GM19043 (cell line): ENCODE measurements around the gene LPAR1.
"Not testable (repeated sequence)": the region's sequence is repeated elsewhere in the genome, so short reads cannot be mapped to it uniquely, and the experiment has no call there.

Source experiments
- ATAC-seq: cut with Tn5 transposase; IDR thresholded peaks from one replicate; pipeline ENCODE4 v1.9.1; 2021; ENCODE audit warnings: low read depth; ENCODE audit not compliant: unreplicated experiment

Gene LPAR1

GRCh38 chr9:110890416-110890815 lies 147.9 kb downstream of the LPAR1 start:
- no peak for ATAC-seq

DNA sequence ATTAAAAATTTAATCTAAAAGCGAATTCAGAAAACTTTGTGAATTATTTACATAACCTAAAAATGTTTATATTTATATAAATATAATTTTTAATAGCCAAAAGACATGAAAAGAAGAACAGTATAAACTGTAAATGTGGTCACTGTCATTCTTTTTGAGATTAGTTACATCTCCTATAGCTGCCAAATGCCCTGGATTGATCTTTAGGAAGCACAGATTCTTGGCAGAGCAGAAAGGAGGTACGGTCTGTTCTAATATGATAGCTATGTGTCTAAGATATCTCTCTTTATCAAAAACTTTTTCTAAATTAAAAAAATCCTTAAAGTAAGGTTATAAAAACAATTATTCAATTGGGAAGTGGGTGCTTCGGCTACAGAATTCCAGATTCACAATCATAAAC lies 151.0 kb downstream of the LPAR1 start:
- no peak for ATAC-seq

DNA sequence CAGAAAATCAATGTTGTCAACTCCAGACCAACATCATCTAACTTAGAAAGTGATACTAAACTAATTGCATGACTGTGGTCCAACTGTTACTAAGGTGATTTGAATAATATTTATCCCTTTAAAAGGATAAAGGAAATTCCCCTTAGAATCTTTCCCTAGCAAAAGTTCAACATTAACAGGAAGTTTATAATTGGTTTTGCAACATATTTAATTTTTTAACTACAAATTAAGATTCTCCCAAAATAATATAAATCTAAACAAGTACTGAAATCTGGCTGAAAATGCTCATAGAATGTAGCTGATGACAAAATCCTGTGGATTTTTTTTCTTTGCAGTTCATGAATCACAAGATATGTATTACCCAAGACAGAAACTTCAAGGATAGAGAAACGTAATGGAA lies 151.4 kb downstream of the LPAR1 start:
- no peak for ATAC-seq

- no peak for ATAC-seq
Measured at GRCh38 chr9:110880189-110880588, 158.1 kb downstream of the LPAR1 start.

DNA sequence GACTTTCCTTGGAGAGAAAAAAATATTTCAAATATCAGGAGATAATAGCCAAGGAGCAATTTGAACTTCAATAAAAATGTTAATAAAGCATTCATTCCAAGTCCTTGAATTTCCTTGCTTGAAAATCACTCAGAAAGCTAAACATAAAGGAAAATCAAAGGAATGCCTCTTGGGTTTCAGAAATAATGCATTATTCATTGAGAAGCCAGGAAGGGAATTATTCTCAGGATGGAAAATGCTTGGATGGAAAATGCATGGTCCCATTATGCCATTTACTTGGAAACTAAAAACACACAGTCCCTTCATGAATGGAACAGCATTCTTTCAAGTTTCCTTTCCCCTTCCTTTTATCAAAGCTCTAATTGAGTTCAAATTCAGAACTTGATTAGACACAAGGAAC lies 160.9 kb downstream of the LPAR1 start:
- no peak for ATAC-seq

GRCh38 chr9:110876929-110877328 lies 161.3 kb downstream of the LPAR1 start:
- ATAC-seq = no peak

DNA sequence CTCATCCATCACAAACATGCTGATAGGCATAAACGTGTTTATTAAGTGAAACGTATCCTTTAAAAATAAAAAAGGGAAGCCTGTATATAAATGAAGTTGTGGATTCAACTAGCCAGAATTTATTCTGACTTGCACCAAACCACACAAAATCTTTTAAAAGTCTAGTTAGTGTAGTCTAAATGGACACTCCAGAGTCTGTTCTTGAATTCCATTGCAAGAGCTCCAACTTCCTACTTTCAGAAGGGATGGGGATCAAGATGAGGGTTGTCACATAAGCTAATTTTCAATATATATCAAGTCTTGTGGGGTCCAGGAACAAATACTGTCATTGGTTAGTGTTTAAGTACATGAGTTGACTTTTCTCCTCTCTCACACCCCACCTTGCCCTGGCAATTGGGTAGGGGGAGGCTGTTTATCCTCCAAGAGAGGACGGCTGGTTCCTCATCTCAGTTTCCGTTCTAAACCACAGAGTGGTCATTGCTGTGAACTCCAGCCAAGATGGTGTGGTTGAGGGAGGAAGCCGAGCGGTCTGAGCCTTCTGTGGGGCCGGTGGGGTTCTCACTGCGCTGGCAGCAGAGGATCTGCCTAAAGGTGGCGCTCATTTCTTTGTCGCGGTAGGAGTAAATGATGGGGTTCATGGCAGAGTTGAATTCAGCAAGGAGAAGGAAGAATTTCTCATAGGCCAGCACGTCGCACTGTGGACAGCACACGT lies 163.2 kb downstream of the LPAR1 start:
- peak; percentile 93 for ATAC-seq

GRCh38 chr9:110872920-110873319 lies 165.3 kb downstream of the LPAR1 start:
- no peak for ATAC-seq

DNA sequence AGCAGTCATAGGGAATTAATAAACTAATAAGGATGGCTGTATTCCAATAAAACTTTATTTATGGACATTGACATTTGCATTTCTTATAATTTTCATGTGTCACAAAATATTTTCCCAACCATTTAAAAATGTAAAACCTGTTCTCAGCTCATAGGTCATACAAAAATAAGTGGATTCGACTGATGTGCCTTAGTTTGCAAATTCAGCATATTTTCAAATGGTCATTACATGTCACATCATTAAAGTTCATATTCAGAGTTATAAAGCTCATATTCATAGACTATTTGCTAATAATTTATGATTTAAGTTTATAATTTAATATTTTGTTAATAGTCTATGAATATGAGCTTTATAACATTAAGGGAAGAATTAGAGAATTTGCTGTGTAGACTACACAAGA lies 166.5 kb downstream of the LPAR1 start:
- no peak for ATAC-seq

DNA sequence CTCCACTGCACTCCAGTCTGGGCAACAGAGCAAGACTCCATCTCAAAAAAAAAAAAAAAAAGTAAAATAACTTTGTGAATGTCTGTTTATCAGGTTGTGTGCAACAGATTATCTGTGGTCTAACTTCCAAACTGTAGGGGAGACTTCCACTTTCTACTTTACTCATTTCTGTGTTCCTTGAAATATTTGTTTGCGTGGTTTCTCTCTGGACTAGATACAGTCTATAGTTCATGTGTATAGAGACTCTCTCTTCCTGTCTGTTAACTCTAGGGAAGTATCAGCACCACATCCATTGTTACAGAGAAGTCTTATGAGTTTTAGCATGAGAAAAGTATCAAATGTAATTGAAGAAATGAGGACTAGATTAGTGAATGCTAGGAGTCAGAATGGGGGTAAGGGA lies 168.3 kb downstream of the LPAR1 start:
- ATAC-seq = no peak

DNA sequence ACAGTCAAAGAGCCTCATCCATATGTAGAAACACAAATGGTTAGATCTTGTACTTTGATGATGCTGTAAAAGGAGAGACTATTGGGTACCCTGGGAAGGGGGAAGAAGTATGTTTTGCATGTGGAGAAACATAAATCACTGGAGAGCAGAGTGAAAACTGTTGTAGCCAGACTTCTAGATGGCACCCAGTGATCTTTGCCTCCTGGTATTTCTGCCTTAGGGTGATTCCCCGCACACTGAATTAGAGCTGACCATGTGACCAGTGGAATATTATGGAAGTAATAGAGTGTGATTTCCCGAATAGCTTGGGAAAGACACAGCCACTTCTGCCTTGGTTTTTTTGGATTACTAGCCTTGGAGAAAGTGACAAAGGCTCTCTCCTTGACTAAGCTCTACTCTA lies 174.3 kb downstream of the LPAR1 start:
- no peak for ATAC-seq

DNA sequence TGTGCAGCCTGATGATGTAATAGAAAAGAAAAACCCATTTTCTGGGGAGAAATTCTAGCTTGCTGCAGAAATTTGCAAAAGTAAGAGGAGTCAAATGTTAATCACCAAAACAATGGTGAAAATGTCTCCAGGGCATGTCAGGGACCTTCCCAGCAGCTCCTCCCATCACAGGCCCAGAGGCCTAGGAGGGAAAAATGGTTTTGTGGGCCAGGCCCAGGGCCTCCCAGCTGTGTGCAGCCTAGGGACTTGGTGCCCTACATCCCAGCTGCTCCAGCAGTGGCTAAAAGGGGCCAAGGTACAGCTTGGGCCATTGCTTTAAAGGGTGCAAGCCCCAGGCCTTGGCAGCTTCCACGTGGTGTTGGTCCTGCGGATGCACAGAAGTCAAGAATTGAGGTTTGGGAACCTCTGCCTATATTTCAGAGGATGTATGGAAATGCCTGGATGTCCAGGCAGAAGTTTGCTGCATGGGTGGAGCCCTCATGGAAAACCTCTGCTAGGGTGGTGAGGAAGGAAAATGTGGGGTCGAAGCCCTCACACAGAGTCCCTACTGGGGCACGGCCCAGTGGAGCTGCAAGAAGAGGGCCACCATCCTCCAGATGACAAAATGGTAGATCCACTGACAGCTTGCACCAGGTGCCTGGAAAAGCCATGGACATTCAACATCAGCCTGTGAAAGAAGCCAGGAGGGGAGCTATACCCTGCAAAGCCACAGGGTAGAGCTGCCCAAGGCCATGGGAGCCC lies 176.7 kb downstream of the LPAR1 start:
- ATAC-seq = not testable (repeated sequence)

DNA sequence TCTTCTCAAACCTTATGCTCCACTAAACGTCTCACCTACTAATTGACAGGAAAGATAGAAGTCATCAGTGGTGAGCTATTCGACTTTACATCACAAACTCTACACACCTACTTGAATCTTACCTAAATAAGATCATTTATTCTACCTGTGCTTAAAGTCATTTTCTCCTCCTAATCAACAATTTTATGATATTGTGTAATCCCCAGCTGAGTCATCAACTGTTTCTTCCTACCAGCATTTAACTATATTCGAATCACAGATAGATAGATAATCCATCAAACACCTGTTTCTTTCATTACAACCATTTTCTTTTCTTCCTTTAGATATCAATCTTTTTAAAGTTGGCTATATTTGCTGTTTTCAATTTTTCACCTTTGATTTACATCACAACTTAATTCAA lies 181.5 kb downstream of the LPAR1 start:
- ATAC-seq = no peak

GRCh38 chr9:110850401-110851135 lies 187.7 kb downstream of the LPAR1 start:
- no peak for ATAC-seq

DNA sequence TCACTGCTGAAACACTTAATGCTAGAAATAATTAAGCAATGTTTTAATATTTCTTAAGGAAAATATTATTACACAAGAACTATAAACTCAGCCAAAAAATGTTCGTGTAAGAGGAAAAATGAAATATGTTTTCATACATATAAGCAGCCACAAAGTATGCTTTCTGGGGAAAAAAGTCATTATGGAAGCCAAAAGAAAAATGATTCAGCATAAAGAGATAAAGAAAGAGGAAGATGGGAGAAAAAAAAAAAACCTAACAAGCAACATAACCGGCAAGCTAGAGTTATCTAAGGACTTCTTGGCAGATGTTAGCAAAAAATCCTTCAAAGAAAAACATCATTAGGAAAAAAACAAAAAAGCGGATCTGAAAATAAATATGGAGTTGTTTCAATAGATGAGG lies 190.6 kb downstream of the LPAR1 start:
- no peak for ATAC-seq

- ATAC-seq = no peak
Measured at GRCh38 chr9:110846215-110846614, 192.1 kb downstream of the LPAR1 start.

DNA sequence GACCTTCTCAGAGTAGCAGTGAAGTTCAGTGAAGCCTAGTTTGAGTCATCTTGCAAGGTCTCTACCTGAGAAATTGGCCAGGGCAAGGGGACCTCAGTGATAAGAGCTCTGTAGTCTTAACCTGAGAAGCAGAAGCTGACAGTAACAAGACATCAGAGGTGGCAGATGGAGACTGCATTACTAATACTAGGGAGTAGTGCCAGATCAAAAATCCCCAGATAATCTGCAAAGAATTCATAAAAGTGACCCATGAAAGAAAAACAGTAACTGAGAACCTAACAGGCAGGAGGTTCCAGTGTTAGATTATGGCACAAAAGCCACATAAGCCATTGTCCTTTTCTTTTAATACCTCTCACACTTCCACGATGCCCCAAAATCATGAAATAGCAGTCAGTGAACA lies 194.1 kb downstream of the LPAR1 start:
- ATAC-seq = no peak

- no peak for ATAC-seq
Measured at GRCh38 chr9:110842986-110843385, 195.3 kb downstream of the LPAR1 start.

DNA sequence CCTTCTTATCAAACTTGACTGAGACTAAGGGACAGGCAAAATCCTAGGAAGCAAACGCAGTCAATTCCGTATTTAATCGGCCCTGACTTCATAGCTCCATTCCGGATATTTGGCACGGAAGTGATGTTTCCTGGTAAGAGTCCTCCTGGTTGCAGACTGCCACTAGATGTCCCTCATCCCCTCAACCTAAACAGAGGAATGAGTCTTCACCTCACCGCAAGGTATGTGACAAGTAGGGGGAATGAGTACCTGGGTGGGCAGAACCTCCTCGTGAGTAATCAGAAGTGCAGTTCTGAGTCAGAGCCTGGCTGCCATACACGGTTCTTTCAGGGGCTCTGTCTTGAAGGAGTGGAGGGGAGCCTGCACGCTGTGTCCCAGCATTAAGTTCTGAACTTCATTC lies 196.1 kb downstream of the LPAR1 start:
- no peak for ATAC-seq

- ATAC-seq = peak; percentile 62
Measured at GRCh38 chr9:110837401-110838005, 200.8 kb downstream of the LPAR1 start.

DNA sequence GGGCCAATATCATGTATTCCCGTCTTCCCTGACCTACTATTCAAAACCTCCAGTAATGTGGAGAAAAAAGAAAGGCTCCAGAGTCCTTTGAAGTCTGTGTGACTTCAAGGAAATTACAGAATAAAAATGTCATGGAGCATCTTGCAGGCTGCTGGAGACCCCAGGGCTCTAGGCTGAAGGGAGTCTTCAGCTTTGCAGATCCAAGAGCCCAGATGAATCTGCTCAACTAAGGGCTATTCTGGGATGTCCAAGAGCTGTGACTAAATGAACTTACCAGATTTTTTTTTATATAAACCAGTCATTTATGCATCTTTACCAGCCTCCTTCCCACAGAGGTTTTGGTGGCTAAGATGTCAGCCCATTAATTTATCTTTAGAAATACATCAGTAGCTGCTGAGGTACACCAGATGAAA lies 202.4 kb downstream of the LPAR1 start:
- no peak for ATAC-seq
